GM11168 (cell line): ENCODE measurements around the gene TBC1D1.

Source experiments
- in situ Hi-C: fragments of 300-500 bp; cut with MboI; formaldehyde crosslinking; loops from one replicate; pipeline ENCODE4 v1.12.0; 2022; ENCODE audit warnings: low sequenced_read_pairs; ENCODE audit not compliant: unreplicated experiment

Gene TBC1D1

DNA sequence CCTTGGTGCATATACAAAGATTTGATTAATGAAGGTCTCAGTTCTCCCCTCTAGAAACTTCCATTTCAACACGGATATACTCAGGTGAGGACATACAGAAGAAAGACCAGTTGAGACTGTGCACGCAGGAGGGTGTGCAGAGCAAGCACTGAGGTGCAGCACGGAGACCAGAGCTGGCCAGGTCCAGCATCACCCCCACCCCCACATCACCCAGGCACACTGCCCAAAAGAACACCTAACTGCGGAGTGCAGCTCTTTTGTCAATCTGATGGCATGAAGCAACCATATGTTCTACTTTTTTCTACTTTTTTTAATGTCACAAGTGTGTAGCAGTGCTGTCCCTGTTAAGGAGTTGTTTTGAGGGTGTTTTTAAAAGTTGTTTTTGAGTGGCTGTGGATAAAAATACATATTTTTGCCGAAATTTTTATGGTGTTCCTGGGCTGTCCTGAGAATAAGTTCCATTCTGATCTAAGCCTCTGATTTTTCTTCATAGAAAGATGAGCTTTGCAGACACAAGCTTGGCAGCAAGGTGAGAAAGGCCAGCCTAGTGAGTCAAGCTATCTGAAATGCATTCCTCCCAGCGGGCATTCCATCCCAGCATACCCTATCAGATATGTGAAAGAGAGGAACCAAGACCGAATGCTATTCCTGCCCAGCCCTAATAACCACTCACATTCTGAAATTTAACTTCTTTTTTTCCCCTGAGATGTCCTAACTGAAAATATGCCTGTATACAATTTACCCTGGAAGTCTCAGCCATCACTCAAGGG is 243.0 kb downstream of the TBC1D1 start:
- in situ Hi-C loops: loop anchor here (5.0 kb wide), 1 partner anchor 57 kb away; no protein-coding TSS in a partner anchor

DNA sequence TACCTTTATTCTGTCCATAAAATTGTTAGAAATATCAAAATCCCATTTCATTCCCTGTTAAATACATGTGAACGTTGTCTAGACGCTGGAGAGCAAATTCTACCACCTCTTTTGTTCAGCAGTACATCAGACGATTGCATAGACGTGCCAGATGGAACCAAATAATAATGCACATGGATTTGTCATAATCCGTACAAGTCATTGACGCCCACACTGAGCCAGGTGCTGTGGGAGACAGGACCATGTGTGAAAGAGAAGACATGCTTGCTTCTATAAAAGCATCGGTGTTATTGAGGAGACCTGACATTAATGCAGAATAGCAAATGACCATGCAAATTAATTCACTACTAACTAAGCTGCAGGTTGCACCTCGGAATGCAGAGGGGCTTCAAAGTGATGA is 244.3 kb downstream of the TBC1D1 start:
- in situ Hi-C loops: no loop called here

DNA sequence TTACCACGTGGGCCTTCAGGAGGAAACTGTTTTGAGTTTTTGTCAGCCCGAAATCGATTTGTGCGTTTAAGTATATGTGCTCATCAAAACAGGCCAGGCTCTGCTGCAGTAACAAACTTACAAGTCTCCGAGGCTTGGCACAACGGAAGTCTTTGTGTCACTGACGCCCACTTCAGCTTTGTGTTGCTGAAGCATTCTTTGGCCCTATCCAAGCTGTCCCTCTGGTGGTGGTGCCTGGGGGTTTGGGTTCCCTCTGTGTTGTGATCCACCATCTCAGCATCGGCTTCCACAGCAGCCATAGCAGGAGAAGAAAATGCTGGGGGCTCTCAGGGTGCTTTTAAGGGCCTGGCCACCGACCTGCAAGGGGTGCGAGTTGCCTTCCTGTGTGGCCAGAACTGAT is 245.7 kb downstream of the TBC1D1 start:
- in situ Hi-C loops: no loop called here

DNA sequence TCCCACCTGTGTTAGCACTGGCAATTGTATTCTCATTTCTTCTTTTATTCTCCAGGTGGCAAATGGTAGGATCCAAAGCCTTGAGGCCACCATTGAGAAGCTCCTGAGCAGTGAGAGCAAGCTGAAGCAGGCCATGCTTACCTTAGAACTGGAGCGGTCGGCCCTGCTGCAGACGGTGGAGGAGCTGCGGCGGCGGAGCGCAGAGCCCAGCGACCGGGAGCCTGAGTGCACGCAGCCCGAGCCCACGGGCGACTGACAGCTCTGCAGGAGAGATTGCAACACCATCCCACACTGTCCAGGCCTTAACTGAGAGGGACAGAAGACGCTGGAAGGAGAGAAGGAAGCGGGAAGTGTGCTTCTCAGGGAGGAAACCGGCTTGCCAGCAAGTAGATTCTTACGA is 246.2 kb downstream of the TBC1D1 start:
- in situ Hi-C loops: no loop called here

DNA sequence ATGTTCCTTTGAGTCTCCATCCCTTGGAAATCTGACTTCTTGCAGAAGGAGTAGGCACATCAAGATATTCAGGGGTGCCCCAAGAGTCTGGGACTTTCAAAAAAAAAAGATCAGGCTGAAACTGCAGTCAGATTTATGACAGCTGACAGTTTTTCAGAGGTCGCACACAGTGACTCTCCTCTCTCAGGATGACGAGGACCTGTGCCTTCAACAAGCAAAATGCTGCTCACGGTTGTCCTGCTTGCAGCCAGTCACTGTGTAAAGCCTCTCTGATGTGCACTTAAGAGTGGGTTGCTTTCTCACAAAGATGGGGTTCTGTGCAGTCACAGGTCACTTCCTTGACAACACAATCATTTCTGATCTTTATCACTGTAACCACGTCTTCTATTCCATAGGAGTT is 247.5 kb downstream of the TBC1D1 start:
- in situ Hi-C loops: no loop called here

DNA sequence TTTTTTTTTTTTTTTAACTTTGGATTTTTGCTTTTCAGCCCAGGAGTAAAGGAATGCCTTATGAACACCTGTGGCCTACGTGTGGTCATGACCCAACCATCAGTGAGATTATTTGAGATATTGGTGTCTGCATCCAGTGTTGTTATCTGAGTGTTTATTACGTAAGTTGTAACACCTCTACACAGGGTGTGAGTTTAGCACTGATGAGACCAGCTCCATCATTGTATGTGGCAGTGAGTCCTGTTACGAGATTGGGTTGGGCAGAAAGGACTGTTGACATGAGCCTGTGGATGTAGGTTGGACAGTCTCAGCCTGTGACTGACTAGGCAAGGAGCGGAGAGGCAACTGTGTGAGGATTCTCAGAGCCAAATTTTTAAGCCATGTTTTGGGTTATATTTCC is 248.3 kb downstream of the TBC1D1 start:
- in situ Hi-C loops: no loop called here

DNA sequence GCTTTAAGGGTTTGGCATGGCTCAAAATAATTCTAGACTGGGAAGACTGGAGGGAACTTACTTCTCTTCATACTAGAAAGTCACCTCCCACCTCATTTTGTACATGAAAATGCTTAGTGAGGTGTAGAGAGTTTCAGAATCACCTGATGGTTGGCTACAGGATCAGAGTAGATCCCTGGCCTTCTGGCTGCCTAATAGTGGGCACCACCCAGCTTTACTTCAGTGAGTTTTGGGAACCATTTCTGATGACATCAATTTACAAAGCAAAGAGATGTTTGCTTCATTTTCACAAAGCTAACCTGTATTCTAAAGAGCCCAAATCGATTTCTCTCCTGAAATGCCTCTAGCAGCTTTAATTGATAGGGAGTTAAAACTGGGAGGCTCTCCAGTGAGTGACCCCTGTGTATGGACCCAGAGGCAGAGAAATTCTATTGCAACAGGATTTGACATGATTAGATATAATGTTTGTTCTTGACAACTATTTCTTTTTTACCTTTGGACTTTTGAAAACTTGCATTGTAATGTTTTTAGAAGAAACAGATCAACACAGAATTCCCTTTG is 249.8 kb downstream of the TBC1D1 start:
- in situ Hi-C loops: no loop called here

DNA sequence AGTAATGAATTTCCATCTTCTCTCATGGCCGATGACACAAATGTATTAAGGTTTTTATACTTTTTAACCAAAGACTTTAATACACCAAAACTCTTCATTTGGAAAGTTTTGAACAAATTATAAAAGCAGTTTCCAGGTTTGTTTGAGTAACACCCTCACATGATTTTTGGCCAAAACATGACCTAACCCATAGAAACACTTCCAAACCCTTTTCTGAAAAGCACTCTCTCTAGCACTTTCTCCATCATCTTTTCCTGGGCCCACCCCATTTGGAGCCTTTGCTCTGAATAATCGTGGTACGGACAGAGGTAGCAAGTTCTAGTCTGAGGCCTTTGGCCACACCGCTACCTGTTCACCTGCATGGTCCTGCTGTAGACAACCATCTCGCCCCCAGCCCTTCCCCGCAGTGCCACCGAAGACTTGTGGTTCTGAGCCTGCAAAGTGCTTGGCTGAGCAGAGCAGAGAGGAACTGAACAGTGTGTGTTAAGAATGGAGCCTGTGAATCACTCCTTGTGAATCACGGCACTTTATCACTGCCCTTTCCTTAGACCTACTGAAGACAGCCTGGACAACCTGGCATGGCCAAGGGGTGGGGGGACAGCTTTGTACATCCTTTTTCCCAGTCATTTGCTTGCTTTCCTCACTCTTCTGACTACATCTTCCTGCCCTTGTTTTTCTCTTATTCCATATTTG is 251.1 kb downstream of the TBC1D1 start:
- in situ Hi-C loops: no loop called here

DNA sequence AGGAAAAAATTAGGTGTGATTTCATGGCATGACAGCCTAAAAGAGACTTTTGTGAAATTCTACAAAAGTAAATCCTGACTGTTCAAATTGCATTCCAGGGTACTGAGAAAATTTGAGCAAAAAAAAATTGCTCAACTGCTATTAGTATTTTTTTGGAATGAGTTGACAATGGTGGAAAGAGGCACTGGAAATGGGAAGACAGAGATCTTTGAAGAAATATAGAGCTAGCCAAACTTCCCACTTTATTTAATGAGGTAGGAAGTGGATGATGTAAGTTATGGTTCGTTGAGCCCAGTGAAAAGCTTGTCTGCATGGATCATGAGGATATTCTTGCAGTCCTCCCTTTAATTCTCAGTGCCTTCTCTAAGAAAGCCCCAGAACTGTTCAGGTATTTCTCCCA is 253.1 kb downstream of the TBC1D1 start:
- in situ Hi-C loops: no loop called here

DNA sequence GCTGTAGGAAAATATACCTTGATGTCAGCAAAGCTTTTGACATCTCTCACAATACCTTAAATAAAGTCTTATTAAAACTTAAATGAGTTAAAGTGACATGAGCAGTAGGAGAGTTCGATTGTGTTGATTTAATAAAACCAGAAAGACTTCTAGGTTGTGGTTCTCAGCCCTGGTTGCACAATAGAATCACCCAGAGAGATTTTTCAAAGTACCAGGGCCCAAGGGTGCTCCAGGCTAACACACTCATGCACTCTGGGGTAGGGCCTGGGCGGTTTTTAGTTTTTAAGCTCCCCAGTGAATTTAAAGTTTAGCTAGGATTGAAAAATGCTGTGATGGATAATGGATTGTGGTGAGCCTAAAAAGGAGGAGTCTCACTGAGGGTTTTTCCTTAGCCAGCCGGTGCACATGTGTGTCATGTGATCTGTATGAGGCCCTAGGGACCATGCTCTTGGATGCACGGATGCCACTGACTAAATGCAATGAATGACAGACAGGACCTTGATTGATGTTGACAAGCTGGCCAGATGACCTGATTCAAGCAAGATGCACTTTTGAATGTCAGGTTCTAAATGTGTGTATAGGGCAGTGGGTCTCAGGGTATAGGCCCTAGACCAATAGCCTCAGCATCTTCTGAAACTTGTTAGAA is 254.3 kb downstream of the TBC1D1 start:
- in situ Hi-C loops: no loop called here

DNA sequence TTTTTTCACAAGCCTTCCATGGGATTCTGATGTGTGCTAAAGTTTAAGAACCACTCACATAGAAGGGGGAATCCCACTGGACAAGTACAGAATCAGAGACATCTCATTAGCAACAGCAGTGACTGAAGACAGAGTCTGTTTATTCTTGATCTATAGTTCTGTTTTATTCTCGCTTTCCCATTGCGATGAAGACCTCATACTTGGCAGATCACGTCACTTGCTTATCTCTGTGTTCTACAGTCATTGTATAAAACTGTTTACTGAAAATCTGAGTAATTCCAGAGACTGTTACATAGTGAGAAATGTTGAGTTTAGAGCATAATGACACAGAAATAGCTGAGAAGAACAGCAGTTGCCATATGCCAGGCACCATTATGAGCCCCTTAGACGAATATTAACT is 254.9 kb downstream of the TBC1D1 start:
- in situ Hi-C loops: no loop called here

DNA sequence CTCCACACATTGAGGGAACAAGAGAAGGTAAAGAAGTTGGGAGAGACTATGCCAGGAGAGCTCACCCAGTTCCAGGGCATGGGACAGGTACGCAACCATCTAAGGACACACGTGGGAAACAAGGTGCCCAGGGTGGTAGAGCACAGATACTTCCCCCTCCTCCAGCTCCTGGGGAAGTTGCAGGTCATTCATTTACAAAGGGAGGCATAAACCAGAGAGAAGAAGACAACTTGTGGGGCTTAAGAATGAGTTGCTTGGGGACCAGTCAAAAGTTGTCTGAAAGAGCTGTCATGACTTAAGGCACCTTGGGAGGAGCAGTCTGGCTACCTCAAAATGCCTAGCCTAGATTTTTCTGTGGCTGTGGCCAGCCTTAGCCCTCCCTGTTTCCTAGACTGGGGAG is 255.5 kb downstream of the TBC1D1 start:
- in situ Hi-C loops: no loop called here

DNA sequence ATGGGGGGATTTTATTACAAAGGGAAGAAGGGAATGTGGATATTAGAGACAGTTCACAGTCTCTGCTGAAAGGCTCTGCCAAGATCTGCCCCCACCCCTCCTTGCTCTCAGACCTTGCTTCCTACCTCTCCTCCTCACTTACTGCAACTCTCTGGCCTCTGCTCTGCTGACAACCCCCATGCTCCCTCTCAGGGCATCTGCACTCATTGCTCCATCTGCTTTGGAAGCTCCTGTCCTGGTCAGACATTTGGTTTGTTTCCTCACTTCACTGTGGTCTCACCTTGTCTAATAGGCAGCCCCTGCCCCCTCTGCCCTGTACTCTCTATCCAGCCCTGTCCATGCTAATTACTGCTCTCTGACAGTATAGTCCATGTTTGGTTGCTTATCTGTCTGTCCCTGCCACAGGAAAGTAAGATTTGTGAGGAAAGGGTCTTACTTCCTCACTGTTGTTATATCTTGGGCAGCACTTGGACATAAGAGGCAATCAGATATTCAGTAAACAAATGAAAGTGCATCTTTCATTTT is 258.6 kb downstream of the TBC1D1 start:
- in situ Hi-C loops: no loop called here

DNA sequence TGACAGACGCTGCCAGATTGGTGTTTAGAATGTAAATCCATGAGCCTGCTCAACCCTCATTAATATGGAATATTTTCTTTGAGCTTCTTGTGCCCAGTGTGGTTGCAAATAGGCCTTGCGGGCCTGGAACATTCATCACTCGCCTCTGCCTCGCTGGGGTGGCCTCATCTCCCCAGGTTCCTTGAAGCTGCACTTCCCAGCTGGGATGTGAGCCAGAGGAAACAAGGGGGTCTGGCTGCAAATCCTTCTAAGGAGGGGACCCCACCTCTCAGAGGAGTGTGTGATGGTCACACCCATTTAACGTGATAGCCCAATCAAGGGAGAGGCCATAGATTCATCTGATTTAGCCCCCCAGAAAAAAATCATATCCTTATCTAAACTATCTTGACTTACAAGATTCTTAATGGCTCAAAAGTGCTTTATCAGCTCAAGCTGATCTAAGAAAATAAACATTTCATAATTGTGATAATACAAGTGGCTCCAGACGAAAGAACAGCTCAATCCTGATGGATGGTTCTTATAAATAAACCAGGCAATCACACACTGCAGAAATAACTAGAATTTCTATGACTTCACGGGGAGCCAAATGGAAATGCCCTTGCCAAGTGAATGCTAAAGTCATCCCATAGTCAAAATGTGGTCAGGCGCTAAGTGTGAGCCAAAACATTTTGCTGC is 259.2 kb downstream of the TBC1D1 start:
- in situ Hi-C loops: no loop called here

DNA sequence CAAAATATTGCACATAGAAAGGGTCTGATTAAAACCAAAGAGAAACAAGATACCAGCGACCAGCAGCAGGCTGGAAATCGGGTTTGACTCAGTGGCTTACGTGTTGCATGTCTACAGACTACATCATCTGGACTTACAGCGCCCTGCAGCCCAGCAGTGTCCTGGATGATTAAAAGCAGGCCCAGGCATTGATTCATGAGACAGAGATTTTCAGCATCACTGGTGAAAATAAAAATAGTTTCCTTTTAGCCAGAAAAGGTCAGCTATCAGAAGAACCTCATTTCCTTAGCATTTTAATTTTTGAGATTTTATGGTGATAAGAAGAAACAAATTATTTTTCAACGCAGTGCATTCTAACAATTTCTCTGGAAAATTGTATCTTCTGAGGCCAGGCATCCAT is 259.9 kb downstream of the TBC1D1 start:
- in situ Hi-C loops: no loop called here

DNA sequence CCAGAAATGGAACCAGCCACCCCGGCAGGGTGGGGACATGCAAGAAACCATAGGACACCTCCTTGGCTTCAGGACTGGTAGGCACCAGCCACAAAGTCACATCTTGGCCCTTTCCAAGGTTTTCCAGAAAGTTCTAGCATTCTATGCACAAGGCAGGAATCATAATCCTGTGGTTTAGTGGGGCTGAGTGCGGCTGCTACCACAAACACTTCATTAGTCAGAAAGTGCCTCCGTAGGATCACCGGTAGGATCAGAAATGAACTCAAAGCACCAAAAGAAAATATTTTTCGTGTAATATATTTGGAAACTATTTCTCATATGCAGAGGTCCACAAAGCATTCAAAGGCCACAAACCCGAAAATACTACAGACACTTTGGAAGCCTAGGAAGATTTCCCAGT is 261.0 kb downstream of the TBC1D1 start:
- in situ Hi-C loops: no loop called here

DNA sequence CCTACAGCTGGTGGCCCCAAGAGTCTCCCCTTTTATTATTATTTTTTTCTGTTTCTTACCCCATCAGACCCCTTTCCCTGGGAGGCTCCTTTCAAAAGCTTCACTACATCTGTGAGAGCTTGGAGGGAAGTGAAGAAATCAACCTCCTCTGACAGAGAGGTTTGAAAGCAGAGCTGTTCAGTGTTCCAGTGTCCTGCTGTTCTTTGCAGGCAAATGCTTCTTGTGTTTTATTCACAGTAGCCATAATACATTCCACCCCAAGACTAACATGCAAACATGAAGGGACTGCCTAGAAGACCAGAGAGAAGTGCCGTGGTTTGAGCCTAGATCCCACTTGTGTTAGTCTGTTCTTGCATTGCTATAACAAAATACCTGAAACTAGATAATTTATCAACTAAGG is 261.4 kb downstream of the TBC1D1 start:
- in situ Hi-C loops: no loop called here

DNA sequence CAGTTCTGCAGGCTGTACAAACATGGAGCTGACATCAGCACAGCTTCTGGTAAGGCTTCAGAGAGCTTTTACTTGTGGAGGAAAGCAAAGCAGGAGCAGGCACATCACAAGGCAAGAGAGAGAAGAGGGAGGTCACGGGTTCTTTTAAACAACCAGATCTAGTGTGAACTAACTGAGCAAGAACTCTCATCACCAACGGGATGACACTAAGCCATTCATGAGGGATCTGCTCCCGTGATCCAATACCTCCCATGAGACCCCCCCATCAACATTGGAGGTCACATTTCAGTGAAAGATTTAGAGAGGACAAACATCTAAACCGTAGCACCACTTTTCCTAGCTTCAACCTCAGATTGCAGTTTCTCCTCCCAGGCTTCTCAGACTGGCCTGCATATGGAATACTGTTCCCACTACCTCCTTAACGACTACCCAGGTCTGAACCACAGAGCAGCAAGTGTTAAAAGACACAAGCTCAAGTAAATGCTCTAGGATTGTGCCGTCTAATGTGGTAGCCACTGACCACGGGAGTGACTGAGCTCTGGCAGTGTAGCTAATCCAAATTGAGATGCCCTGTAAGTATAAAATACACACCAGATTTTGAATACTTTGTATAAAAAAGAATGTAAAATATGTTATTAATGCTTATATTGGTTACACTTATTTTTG is 262.0 kb downstream of the TBC1D1 start:
- in situ Hi-C loops: no loop called here

DNA sequence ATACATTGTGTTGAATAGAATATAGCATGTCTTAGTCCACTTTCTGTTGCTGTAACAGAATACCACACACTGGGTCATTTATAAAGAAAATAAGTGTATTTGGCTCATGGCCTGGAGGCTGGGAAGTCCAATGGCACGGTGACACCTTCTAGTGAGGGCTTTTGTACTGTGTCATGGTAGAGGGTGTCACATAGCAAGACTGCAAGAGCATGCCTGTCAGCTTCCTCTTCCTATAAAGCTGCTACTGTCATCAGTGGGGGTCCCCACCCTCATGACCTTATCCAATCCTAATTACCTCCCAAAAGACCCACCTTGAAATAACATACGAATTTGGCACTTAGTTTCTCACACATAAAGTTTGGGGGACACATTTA is 262.5 kb downstream of the TBC1D1 start:
- in situ Hi-C loops: no loop called here

DNA sequence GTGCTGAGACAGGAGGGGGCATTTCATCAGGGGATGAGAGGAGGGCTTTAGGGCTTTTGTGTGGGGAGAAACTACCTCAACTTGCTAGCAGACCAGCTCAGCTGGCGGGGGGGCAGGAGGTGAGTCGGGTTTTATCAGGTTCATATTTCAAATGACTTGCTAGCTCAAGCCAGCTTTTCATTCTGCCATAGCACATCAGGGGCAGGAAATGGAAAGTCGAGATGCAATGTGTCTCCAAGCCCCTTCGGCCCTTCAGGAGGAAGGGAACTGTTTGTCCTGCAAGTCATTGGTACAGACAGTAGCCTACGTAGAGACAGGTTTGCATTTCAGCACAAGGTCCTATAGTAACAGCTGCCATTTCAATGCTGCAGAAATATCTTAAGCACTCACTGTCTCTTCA is 263.4 kb downstream of the TBC1D1 start:
- in situ Hi-C loops: no loop called here
